Activated naive CD8-positive, alpha-beta T cell treated with anti-CD3 and anti-CD28 coated beads, Interleukin-2, amount 50 U/mL, for 16 hours (primary cell): ENCODE results near the gene WDR55.
"Not testable (repeated sequence)": the region's sequence is repeated elsewhere in the genome, so short reads cannot be mapped to it uniquely, and the experiment has no call there.

Experiments used
- DNase-seq: peaks from one replicate; pipeline ENCODE4 v3.0.0-alpha.2; 2020; ENCODE audit warnings: low read depth, low spot score

WDR55 gene, protein sequence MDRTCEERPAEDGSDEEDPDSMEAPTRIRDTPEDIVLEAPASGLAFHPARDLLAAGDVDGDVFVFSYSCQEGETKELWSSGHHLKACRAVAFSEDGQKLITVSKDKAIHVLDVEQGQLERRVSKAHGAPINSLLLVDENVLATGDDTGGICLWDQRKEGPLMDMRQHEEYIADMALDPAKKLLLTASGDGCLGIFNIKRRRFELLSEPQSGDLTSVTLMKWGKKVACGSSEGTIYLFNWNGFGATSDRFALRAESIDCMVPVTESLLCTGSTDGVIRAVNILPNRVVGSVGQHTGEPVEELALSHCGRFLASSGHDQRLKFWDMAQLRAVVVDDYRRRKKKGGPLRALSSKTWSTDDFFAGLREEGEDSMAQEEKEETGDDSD

DNA sequence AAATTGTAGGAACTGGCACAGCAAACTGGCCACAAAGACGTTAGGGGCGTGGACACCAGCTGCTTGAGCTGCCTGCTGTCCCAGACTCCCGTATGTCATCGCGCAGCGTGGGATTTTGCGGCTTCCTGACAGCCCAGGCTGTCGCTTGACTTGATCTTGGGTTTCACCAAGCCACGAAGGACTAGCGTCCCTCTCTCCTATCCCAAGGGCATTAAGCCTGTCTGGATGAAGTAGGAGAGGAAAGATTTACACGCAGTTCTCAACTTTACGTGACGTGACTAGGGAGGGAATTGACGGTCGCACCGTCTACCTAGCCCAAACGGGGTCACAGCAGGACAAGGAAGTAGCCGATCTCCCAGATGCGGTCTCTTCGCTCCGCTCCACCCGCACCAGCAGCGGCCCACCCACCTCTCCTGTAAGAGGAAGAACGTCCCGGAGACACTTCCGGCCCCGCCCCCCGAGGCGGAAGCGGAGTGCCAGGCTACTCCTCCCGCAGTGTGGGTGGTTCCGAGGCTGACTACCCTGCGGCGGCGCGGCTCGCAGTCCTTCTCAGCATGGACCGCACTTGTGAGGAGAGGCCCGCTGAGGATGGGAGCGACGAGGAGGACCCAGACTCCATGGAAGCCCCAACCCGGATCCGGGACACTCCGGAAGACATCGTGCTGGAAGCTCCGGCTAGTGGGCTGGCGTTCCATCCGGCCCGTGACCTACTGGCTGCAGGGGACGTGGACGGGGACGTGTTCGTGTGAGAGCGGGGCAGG lies at the start of gene WDR55:
WDR55 (plus strand) TSS at position 546 of the 761 bp plus-strand sequence; CDS start at position 555, 9 bp downstream.
- DNase-seq = peak; percentile 93

DNA sequence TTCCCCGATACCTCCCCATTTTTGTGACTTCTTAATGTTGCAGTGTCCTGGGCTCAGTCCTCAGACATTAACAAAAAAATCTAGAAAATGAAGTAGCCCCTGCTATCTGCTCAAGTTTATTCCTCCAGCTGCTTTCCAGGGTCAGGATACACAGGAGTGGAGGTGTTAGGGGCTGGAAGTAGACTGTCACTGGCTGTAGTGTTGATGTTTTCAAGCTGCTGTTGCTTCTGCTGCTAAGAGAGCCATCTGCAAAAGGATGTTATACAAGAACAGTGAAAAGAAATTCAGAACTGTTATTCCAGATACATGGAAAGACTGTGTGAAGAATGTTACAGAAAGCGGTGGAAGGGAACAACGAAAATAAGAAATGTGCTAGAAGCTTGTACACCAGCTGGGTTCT lies 42.4 kb upstream of the WDR55 start:
- no peak for DNase-seq

DNA sequence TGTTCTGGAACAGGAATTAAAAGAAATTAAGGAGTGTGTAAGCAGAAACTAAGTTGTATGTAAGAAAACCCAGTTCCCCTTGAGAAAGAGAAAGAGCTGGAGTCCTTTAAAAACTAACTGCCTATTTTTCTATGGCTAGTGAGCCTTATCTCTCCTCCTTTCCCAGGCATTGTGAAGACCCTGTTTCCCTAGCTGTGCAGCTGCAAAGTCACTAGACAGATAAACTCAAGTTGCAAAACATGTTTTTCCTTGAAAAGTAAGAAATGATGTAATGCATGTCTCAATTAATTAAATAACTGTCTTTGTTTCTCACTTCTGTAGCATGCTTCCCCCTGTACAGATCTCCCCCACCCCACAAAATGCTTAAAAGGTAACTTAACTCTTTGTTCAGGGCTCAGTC lies 41.6 kb upstream of the WDR55 start:
- DNase-seq = not testable (repeated sequence)

DNA sequence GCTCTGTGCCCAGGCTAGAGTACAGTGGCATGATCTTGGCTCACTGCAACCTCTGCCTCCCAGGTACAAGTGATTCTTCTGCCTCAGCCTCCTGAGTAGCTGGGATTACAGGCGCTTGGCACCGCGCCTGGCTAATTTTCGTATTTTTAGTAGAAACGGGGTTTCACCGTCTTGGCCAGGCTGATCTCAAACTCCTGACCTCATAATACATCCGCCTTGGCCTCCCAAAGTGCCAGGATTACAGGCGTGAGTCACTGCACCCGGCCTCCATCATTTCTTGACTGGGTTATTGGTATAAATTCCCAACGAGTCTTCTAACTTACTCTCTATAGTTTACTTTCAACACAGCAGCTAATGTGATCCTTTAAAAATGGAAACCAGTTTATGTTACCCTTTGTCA lies 39.8 kb upstream of the WDR55 start:
- not testable (repeated sequence) for DNase-seq

DNA sequence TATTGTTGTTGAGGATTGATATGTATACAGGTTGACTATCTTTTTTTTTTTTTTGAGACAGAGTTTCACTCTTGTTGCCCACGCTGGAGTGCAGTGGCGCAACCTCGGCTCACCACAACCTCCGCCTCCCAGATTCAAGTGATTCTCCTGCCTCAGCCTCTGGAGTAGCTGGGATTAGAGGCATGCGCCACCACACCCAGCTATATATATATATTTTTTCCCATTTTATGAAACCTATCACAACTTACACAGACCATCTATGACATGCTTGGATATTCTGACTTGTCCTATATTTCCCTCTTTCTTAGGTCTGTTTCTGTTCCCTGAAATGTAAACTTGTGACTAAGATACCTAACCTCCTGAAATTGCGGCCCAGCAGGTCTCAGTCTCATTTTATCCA lies 36.7 kb upstream of the WDR55 start:
- no peak for DNase-seq

DNA sequence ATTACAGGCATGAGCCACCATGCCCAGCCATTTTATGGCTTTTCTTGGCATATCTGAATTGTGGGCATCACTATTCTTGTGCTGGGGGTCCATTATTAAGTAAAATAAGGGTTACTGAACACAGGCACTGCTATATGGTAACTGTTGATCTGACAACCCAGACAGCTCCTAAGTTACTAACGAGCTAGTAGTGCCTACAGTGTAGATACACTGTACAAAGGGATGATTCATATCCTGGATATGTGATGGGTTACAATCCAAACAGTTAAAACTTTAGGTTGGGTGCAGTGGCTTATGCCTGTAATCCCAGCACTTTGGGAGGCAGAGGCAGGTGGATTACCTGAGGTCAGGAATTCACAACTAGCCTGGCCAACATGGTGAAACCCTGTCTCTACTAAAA lies 36.0 kb upstream of the WDR55 start:
- no peak for DNase-seq

DNA sequence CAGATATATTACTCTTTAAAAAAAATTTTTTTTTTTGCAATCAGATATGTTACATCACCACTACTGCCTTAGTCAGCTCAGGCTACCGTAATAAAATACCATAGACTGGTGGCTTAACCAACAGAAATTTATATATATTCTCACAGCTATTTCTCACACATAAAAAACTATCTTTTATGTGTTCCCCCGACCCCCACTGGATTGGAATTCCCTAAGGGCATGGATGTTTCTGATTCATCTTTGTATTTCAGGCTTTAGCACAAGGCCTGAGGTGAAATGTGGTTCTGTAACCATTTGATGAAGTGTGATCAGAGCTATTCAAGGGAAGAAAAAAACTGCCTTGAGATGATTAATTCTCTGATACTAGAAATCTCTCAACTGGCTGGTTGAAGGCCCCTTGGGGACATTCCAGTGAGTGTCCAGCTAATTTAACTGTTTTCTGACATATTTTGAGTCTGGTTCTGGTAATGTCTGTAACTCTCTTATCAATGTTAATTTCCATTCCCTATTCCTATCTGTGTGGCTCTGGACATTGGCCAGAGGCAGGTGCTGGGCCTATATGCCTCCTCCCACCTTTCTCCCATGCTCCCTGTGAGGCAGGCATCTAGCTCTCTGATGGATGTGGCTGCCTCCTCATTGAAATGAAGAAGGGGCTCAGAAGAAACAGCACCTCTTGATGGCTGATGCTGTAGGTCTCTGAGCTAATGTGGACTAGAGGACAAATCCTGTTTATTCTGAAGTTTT lies 34.2 kb upstream of the WDR55 start:
- DNase-seq = no peak

DNA sequence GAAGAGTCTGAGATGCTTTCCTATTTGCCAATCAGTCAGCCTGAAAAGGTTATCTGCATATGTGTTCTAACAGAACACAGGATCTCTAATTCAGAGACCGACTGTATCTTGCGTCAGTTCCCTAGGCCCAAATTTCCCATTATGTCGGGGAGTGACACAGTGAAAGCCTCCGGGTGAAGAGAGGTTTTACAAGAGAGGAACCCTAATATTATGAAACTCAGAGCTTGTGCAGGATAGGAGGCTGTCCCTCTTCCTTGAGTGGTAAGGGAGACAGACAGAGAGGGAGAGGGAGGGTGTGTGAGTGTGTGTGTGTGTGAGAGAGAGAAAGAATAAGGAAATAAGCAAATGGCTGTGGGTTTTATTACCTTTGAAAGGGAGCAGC lies 33.7 kb upstream of the WDR55 start:
- DNase-seq = no peak

DNA sequence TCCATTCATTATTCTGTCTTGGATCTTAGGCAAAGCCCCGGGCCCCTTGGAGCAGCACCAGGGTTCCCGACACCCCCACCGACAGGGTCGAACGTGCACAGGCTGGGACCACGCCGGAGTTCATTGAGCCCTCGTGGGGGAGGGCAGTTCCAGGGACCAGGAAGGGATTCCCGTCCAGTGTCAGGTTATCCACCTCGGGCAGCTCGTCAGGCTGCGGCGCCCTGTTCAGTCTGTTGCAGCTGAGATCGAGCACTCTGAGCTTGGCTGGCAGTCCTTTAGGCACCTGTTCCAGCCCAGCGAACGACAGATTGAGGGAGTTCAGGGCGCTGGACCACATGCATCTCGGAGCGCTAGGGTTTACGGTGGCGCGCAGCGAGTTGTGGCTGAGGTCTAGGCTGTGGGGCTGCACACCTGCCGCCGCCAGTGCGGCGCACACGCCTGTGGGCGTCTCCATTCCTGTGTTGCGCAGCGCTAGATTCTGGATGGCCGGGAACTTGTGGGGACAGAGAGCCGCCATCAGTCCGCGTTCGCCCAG lies 32.8 kb upstream of the WDR55 start:
- no peak for DNase-seq

DNA sequence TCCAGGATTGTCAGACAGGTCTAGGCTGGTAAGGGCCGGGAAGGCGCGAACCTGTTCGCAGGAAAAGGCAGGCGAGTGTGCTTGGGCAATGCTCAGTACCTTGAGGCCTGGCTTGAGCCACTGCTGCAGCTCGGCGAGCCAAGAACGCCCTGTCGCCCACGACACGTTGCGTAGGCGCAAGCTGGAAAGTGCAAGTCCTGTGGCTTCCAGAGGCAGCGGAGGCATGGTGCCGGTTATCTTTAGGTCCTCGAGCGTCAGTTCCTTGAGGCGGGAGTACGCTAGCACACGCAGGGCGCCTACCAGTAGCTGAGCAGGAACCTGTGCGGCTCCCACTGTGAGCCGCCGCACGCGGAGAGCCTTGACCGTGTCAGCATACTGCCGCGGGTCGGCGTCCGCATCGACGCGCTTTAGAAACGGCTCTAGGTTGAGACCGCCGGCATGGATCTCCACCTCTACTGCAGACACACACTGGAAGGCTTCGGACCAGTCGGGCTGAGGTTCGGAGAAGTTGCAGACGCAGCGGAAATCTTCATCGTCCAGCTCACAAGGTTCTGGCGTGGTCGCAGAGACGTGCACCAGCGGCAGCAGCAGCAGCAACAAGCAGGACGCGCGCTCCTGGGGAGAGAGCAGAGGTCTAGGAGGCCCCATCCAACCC lies 32.2 kb upstream of the WDR55 start:
- DNase-seq = no peak

DNA sequence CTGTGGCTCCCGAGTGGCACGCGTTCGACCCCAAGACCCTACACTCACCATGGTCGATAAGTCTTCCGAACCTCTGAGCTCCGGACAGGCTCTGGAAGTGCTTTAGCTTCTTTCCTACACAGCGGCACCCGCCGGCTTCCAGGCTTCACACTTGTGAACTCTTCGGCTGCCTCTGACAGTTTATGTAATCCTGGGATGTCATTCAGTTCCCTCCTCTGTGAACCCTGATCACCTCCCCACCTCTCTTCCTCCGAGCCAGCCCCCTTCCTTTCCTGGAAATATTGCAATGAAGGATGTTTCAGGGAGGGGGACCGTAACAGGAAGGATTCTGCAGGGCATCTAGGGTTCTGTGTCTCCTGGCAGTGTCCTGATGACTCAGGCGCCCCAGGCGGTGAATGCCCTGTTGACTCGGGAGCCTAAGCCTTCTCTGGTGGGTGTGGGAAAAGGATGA lies 31.7 kb upstream of the WDR55 start, which contains the start of gene CD14:
CD14 (minus strand) TSS at position 155 of the 451 bp plus-strand sequence; CDS start at position 51, 104 bp downstream.
- DNase-seq = no peak

DNA sequence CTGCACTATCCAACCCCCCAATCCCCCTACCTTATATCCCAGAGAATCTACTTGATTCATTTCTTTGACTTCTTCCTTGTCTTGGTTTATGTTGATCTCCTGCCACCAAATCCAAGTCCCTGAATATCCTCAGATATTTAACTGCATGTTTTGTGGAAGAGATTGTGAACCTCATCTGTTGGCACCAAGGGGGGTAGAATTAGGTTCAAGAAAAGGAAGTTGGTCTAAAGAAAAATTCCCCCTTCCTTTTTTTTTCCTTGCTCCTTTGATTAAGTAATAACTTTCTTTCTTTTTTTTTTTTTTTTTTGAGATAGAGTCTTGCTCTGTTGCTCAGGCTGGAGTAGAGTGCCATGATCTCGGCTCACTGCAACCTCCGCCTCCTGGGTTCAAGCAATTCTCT lies 31.2 kb upstream of the WDR55 start:
- no peak for DNase-seq

DNA sequence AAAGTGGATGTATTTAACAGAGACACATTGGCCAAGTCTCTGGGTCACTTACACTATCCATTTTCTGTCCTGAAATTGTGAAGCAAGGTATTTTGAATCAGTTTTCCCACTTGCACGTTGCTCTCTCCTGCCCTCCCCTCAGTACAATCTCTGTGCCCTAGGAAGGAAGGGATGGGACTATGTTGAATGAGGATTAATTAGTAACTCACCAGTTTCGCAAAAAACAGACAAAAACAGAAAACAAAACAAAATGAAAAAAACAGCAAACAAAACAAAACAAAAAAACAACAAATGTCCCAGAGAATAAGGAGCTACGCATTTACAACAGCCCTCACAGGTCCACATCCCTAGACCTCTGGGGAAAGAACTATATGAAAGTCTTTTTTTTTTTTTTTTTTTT lies 30.6 kb upstream of the WDR55 start:
- no peak for DNase-seq

DNA sequence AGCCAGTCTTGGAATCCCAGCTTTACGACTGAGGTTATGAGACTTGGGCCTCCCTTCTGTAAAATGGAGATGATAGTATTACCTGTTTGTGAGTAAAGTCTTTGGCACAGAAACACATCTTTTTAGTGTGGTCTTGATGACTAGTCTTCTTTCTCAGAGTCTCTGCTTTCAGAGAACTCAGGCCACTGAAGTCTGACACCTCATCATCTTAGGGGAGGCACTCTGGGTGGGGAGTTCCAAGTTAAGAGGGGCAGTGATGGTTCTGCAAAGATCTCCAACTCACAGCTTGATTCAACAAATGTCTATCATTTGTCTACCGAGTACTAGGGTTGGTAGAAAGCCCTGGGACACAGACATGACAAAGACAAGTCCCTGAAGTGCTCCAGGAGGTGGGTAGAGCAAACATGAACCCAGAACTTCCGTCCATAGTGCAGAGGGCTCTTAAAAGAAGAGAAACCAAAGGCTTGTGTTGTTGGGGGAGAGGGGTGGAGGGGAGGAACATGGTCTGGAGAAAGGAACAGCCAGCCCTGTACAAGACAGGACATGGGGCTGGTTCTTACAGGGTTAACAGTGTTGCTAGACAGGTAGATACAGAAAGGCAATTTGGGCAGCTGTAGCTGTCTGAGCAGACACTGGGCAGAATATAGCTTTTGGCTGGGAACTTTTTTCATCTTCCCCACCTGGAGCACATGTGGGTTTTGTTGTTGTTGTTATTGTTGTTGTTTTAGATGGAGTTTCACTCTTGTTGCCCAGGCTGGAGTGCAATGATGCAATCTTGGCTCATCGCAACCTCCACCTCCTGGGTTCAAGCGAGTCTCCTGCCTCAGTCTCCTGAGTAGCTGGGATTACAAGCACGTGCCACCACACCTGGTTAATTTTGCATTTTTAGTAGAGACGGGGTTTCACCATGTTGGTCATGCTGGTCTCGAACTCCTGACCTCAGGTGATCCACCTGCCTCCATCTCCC lies 29.1 kb upstream of the WDR55 start:
- DNase-seq = no peak

DNA sequence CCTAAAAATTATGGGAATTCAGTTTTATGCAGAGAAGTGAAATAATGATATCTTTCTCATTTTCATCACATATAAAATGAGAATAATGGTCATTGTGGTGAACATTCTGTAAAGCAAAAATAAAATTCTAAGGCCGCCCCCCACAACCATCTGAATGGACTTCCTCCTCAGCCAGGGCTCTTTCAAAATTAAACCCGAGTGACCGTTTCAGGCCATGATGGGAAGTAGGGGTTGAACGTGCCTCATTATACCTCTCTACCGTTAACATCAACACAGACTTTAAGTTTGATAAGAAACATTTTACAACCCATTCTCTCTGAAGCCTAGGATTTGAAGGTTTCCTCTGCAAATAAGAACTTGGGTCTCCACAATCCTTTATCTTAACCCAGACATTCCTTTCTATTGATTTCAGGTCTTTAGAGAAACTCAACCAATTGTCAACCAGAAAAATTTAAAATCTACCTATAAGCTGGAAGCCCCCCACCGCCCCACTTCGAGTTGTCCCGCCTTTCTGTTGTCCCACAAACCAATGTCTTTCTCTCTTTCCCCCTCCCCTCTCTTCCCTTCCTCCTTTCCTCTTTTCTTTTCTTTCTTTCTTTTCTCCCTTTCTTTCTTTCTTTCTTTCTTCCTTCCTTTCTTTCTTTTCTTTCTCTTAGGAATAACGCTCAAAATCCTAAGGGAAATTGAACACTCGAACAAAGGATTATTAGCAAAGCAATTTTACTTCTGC lies 27.2 kb upstream of the WDR55 start:
- no peak for DNase-seq

DNA sequence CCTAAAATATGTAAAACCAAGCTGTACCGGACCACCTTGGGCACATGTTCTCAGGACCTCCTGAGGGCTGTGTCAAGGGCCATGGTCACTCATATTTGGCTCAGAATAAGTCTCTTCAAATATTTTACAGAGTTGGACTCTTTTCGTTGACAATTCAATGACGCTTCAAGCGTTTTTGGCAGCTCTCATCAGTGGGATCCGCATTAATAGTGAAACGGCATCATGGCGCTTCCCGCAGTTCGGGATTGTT lies 25.9 kb upstream of the WDR55 start:
- DNase-seq = not testable (repeated sequence)

DNA sequence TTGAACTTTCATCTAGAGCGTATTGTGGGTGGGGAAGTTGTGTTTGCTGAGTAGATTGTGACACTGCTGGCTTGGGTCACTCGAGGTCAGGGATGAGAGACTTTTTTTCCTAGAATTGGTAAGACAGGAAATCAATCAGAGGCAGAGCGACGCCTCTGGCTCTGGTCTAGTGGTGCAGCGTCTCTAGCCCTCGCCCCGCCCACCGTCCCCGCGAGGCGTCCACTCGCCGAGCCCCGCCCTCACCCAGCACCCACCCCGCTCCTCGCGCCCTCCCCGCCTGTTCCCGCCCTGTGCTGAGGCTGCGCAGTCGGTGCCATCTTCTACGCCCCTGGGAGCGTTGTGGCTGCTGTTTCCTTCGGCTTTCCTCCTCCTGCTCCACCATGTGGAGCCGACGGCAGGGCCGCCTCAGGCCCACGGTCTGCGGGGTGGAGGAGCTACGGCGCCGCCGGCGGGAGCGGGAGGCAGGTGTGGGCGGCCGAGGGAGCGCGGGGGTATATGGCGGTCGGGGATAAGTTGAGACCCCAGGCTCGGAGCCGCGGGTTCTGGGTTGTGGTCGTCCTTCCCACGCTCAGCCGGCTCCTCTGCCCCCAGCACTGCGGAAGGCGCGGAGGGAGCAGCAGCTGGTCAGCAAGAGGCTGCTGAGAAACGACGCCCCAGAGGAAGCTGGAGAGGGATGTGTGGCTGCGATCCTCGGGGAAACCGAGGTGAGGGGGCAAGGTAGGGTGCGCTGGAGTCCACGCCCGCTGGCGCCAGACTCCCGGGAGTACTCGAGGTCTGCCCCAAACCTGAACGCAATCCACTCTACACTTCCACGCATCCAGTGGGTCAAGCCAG lies 25.3 kb upstream of the WDR55 start, which contains the start of gene TMCO6:
TMCO6 (plus strand) TSS at position 304 of the 834 bp plus-strand sequence; CDS start at position 381, 77 bp downstream.
- peak; percentile 95 for DNase-seq

DNA sequence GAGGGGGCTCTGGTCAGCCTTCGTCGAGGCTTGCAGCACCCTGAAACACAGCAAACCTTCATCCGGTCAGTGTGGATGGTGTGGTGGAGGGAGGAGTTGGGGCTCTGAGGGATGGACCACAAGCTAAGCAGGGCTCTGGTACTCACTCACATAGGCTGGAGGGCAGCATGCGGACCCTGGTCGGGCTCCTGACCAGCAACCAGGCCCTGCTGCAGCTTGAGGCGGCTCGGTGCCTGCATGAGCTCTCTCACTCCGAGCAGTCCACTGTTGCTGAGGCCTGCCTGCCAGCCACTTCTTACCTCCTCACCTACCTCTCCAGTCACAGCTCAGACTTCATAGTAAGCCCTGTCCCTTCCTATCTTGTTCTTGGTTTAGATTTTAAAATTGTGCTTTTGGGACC lies 23.0 kb upstream of the WDR55 start:
- no peak for DNase-seq

DNA sequence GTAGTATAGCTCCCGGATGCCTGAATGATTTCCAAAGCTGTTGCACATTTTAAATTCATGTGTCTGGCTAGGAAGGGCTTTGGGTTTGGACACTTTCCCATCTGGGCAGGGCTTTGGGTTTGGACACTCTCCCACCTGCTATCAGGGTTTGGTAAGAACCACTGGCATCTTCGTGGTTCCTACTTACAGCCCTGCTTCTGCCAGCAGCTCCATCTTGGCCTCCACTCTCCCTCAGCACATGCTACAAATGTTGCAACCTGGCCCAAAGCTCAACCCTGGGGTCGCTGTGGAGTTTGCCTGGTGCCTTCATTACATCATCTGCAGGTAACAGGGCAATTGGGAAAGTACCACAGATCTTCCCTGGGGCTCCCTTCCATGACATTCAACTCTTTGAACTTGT lies 22.0 kb upstream of the WDR55 start:
- no peak for DNase-seq
